Mesodermal cell (in vitro differentiated cells): ENCODE results near the gene ZNF600.
"Not testable (repeated sequence)": the region's sequence is repeated elsewhere in the genome, so short reads cannot be mapped to it uniquely, and the experiment has no call there.

ENCODE experiments used
- H3K27ac ChIP-seq: 2 replicates; pipeline ENCODE4 v1.7.0; 2013; ENCODE audit warnings: mild to moderate bottlenecking, low read depth, low read length, moderate library complexity; ENCODE audit not compliant: severe bottlenecking
- H3K36me3 ChIP-seq: 2 replicates; pipeline ENCODE4 v1.7.1; 2013; ENCODE audit warnings: mild to moderate bottlenecking, low read length, moderate library complexity; ENCODE audit not compliant: control insufficient read depth, insufficient read depth
- H3K4me1 ChIP-seq: one replicate; pipeline ENCODE4 v1.7.1; 2013; ENCODE audit warnings: mild to moderate bottlenecking, low read length; ENCODE audit not compliant: insufficient read depth, control insufficient read depth, poor library complexity, severe bottlenecking
- H3K4me3 ChIP-seq: 2 replicates; pipeline ENCODE4 v1.7.0; 2013; ENCODE audit warnings: low read length, control low read depth, mild to moderate bottlenecking; ENCODE audit not compliant: insufficient read depth, poor library complexity, severe bottlenecking; ENCODE audit errors: extremely low read depth
- H3K9me3 ChIP-seq: 2 replicates; pipeline ENCODE4 v1.7.1; 2013; ENCODE audit warnings: mild to moderate bottlenecking, low read length, moderate library complexity; ENCODE audit not compliant: control insufficient read depth
- WGBS, 2 experiments: methylation state at CpG; one replicate each; pipeline ENCODE4 v1.1.5; 2013; ENCODE audit warnings: missing lambda C conversion rate in 2 of 2; ENCODE audit not compliant: insufficient coverage in 2 of 2; 5-methylcytosine and 5-hydroxymethylcytosine counted together

Gene ZNF600

DNA sequence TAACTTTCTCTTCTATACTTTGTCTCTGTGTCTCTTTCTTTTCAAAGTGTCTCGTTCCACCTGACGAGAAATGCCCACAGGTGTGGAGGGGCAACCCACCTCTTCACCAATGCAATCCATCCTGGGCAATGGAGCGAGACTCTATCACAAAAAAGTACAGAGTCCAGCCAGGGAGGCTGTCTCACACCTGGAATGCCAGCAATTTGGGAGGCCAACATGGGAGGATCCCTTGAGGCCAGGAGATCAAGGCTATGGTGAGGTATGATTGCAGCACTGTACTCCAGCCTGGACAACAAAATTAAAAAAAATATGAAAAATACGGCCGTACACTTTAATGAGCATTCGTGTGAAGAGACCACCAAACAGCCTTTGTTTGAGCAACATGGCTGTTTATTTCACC, 2.8 kb upstream of the ZNF600 start:
- 80 to 90% methylated on average over 3 to 5 of the region's 6 CpGs for WGBS, 2 experiments
- Histone ChIP-seq H3K9me3 (peaks cover 16% of the 10 kb centered on the region), H3K27ac (no peak overlapping the region), H3K4me1 (no peaks in the 10 kb centered on the region), H3K4me3 (no peak overlapping the region), H3K36me3 (no peaks in the 10 kb centered on the region)

DNA sequence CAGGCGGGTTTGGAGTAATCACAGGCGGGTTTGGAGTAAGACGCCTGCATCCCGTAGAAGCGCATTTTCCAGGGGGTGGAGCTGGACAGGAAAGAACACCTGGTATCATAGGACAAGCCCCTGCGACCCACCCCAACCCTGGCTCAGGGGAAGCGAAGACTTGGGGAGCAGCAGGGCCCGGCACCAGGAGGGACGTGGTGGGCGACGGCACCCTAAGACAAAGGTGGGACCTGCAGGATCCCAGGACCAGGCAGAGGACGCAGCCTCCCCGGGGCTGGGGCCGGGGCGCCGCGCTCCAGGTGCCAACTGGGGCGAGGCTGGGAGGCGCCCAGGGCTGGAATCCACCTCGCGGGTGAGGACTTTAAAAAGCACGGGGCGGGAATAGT, 520 bp downstream of the ZNF600 start:
- no peaks in the 10 kb centered on the region for H3K4me1 ChIP-seq
- no peaks in the 10 kb centered on the region for H3K36me3 ChIP-seq
- 3 to 8% methylated on average over 19 to 21 of the region's 23 CpGs for WGBS, 2 experiments
- peak overlapping the region; percentile 58 for H3K4me3 ChIP-seq
- H3K27ac ChIP-seq: no peak overlapping the region
- H3K9me3 ChIP-seq: peaks cover 6% of the 10 kb centered on the region

DNA sequence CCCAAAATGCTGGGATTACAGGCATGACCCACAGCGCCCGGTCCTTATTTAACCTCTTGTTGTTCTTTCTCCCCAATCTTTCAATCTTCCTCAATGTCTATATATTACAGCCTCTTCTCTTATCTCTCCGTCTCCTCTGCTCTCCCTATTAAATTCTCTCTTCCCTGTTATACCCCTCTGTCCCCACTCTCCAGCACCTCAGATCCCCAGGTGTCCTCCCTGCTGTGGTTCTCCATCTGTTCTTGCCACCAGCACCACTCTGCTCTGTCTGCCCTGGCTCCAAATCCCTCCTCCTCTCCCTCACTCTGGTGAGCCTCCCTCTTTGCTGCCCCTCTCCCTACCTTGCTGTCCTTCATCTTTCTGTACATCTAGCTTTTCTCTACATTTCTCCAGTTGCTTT, 1.1 kb downstream of the ZNF600 start:
- WGBS, 2 experiments: 91 to 94% methylated on average over 3 of the region's 3 CpGs
- no peak overlapping the region for H3K27ac ChIP-seq
- peak overlapping the region; percentile 58 for H3K4me3 ChIP-seq

DNA sequence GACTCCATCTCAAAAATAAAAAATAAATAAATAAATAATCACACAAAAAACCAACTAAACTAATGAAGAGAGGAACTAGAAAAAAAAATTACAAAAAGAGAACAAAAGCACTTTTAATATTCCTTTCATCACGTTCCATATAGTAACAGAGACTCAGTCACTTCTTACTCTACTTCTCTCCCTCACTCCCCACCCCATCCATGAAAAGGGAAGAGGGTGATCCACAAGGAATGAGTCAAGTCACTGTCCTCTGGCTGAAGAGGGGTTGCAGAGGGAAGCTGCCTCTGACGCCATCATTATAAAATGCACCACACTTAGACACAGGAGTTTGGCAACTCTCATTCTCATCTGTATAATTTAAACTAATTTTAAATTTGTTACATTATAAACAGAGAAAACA, 3.7 kb downstream of the ZNF600 start:
- not testable (repeated sequence) for H3K36me3 ChIP-seq, H3K27ac ChIP-seq, H3K4me3 ChIP-seq, H3K9me3 ChIP-seq, H3K4me1 ChIP-seq
- no CpG with 5 or more reads among the region's 2 CpGs for WGBS, 2 experiments

More for the DNA sequence above, 1.1 kb downstream of the ZNF600 start:
- no peaks in the 10 kb centered on the region for H3K4me1 ChIP-seq
- no peaks in the 10 kb centered on the region for H3K36me3 ChIP-seq
- peaks cover 4% of the 10 kb centered on the region for H3K9me3 ChIP-seq

DNA sequence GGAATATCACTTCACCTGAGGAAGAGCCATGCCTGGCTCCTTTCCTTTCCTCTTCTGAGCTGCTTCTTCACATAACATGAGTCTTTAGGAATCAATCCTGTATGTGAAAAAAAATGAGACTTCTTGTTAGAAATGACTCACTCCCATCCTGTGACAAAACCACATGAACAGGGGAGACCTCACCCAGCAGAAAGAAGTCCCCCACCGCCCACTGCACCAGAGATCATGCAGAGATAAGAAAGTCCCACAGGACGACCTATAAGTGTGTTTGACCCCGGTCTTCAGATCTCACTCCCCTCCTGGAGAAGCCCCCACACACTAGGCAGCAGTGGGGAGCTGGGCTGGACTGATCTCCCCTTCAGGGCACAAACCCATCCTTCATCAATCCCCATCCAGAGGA, 7.8 kb downstream of the ZNF600 start:
- Histone ChIP-seq H3K36me3 (peaks cover 7% of the 10 kb centered on the region), H3K4me3 (no peak overlapping the region), H3K4me1 (no peaks in the 10 kb centered on the region), H3K27ac (no peak overlapping the region), H3K9me3 (no peaks in the 10 kb centered on the region)
- 74% methylated on average over 3 of the region's 3 CpGs; no CpG with 5 or more reads in 1 of the 2 experiments for WGBS, 2 experiments

DNA sequence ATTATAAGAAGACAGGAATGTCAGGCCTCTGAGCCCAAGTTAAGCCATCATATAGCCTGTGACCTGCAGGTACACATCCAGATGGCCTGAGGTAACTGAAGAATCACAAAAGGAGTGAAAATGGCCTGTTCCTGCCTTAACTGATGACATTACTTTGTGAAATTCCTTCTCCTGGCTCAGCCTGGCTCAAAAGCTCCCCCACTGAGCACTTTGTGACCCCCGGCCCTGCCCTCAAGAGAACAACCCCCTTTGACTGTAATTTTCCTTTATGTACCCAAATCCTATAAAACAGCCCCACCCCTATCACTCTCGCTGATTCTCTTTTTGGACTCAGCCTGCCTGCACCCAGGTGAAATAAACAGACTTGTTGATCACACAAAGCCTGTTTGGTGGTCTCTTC, 30.1 kb downstream of the ZNF600 start:
- H3K4me1 ChIP-seq, H3K9me3 ChIP-seq, H3K4me3 ChIP-seq, H3K36me3 ChIP-seq, H3K27ac ChIP-seq: not testable (repeated sequence)
- 70 to 71% methylated on average over 2 of the region's 2 CpGs for WGBS, 2 experiments

DNA sequence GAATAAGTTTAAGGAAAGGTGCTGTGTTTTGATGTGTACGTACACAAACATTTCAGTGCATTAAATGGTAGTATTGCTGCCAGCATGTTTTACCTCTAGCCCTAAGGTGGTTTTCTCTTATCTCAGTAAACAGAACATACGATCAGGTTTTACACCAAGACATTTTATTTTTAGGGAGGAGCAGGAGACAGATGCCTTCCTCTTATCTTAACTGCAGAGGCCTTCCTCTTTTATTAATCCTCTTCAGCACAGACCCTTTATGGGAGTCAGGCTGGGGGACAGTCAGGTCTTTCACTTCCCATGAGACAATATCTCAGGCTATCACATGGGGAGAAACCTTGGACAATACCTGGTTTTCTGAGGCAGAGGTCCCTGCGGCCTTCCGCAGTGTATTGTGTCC, 36.8 kb downstream of the ZNF600 start:
- H3K27ac ChIP-seq: no peak overlapping the region
- WGBS, 2 experiments: 90% methylated on average over 2 of the region's 4 CpGs; no CpG with 5 or more reads in 1 of the 2 experiments
- H3K4me3 ChIP-seq: no peak overlapping the region

DNA sequence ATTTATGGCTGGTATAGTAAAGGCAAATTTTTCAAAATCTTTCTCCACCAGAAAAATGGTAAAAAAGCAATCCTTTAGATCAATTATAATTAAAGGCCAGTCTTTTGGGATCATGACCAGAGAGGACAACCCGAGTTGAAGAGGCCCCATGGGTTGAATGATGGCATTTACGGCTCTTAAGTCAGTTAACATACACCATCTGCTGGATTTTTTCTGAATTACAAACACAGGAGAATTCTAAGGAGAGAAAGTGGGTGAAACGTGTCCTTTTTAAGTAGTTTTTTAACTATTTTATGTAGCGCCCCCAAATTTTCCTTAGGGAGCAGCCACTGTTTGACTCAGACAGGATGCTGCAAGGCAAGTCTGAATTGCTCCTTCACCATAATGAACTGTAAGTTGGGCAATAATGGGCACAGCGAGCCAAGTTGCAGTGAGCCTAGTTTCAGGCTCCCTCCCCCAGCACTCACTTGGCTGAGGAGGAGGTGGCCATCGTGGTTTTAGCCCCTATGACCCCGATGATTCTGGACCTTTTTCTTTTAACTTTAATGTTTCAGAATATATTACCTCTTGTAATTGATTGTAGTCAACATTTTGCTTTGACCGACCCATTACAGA, 38.1 kb downstream of the ZNF600 start:
- WGBS, 2 experiments: 3 to 53% methylated on average over 2 to 3 of the region's 8 CpGs
- Histone ChIP-seq H3K4me3 (no peak overlapping the region), H3K36me3 (no peaks in the 10 kb centered on the region), H3K9me3 (peaks cover 5% of the 10 kb centered on the region), H3K4me1 (peaks cover 14% of the 10 kb centered on the region), H3K27ac (no peak overlapping the region)

More for the DNA sequence above, 36.8 kb downstream of the ZNF600 start:
- Histone ChIP-seq H3K9me3 (no peaks in the 10 kb centered on the region), H3K4me1 (peaks cover 14% of the 10 kb centered on the region), H3K36me3 (no peaks in the 10 kb centered on the region)

DNA sequence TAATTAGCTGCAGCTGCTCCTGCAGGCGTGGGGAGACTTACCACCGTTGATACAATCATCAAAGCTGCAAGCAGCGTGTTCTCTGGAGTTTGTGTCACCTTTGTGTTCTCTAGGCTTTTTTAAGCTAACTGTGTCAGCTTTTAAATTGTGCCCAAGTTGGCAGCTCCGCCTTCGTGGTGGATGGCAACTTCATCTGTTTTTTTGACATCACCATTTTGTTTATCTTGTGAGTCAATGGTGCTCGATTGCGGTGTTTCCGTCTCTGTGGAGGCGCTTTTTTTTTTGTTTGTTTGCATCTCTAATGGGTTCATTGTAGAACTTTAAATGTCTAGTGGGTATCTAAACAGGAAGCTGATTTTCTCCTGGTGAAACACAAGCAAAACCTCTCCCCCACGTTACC, 40.7 kb downstream of the ZNF600 start:
- 82 to 86% methylated on average over 5 to 7 of the region's 10 CpGs for WGBS, 2 experiments
- H3K9me3 ChIP-seq, H3K27ac ChIP-seq, H3K4me3 ChIP-seq, H3K36me3 ChIP-seq: not testable (repeated sequence)
- peaks cover 26% of the 10 kb centered on the region for H3K4me1 ChIP-seq

DNA sequence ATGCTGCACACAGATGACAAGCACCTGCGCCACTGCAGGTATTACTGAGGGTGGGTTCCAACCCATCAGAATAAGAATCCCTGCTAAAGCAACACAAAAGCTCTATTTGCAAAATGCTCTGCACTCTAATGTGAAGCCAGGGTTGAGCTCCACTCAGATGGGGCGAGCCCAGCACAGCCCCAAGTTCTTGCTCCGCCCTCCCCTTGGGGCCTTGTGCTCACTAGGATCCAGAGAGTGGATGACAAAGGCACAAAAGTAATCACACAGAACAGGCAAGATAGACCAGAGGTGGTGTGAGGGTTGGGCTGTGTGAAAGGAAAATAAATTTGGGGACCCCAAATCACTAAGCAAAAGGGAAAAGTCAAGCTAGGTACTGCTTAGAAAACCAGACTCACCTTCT, 43.5 kb downstream of the ZNF600 start:
- H3K9me3 ChIP-seq: peaks cover 19% of the 10 kb centered on the region
- H3K4me3 ChIP-seq: no peak overlapping the region
- no peak overlapping the region for H3K27ac ChIP-seq
- peaks cover 16% of the 10 kb centered on the region for H3K4me1 ChIP-seq
- H3K36me3 ChIP-seq: no peaks in the 10 kb centered on the region
- 89 to 90% methylated on average over 1 to 3 of the region's 3 CpGs for WGBS, 2 experiments

DNA sequence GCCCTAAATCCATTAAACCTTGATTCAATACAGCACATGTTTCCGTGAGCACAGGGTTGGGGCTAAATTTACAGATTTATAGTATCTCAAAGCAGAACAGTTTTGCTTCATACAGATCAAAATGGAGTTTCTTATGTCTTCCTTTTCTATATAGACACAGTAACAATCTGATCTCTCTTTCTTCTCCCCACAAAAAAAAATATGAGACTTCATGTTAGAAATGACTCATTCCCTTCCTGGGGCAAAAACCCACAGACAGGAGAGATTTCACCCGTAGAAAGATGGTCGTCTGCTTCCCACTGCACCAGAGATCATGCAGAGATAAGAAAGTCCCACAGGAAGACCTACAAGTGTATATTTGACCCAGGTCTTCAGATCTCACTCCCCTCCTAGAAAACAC, 44.1 kb downstream of the ZNF600 start:
- Histone ChIP-seq H3K27ac (peak overlapping the region; percentile 96), H3K9me3 (peaks cover 22% of the 10 kb centered on the region), H3K36me3 (no peaks in the 10 kb centered on the region), H3K4me1 (peaks cover 16% of the 10 kb centered on the region), H3K4me3 (no peak overlapping the region)
- WGBS, 2 experiments: 57 to 100% methylated on average over 1 to 3 of the region's 3 CpGs
